ENCODE measurements around the gene PPP1R9A. TPM values are rescaled to one million over a fixed set of nuclear protein-coding genes. Genes with fewer than 3 reads are reported as not detected.

Gene PPP1R9A
- total and polyA plus RNA-seq, 12 donors, result 1.4 to 41.9 (median 29.1) TPM

DNA sequence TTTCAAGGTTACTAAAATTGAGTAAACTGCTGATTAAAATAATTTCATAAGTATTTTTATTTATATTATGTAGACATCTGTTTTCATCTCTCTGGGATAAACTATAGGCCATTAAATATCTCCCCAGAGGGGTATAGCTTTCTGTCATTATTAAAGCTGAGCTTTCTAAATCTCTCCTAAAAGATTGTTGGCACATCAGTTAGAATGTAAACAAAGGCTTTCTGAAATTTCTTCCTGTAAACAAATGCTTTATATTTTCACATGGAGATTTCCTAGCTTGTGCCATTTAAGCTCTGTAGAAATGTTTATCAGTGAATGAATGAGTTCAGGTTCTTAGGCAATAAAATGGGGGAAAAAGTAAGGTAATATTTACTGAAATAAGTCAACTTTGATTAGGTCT is 35.7 kb downstream of the PPP1R9A start:
- Histone ChIP-seq H3K36me3 (no peaks in the 10 kb centered on the region), H3K27me3 (no peaks in the 10 kb centered on the region), H3K4me3 (no peak overlapping the region), H3K27ac (no peak overlapping the region), H3K4me1 (no peaks in the 10 kb centered on the region), H3K9me3 (no peaks in the 10 kb centered on the region)
- no peak for DNase-seq
- TF ChIP-seq, protein P1, sequence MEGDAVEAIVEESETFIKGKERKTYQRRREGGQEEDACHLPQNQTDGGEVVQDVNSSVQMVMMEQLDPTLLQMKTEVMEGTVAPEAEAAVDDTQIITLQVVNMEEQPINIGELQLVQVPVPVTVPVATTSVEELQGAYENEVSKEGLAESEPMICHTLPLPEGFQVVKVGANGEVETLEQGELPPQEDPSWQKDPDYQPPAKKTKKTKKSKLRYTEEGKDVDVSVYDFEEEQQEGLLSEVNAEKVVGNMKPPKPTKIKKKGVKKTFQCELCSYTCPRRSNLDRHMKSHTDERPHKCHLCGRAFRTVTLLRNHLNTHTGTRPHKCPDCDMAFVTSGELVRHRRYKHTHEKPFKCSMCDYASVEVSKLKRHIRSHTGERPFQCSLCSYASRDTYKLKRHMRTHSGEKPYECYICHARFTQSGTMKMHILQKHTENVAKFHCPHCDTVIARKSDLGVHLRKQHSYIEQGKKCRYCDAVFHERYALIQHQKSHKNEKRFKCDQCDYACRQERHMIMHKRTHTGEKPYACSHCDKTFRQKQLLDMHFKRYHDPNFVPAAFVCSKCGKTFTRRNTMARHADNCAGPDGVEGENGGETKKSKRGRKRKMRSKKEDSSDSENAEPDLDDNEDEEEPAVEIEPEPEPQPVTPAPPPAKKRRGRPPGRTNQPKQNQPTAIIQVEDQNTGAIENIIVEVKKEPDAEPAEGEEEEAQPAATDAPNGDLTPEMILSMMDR (IDR thresholded peaks at IDR 0.05), result no peak
- no peak for ATAC-seq
- intact Hi-C loops (cut with DNase I), result no loop called here

DNA sequence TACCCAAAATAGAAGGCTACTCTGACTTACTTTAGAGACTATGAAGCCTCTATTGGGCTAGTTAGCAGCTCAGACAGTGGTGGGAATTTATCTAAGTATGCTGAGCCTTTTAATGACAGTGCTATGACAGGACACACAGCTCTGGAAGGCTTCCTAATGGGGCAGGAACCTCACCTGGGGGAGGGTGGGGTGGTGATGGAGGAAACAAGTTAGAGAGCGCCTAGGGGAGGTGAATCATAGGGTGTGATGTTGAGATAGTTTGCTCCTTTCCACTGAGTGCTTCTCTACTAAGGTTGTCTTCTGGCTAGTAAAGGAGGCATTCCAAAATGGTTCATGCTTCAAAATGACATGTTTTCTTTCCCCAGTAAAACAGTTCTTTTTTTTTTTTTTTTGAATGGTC is 42.1 kb downstream of the PPP1R9A start:
- intact Hi-C loops (cut with DNase I), result loop anchor here in 1 of 10 donors (5.0 kb wide), 1 partner anchor 773 kb away; no protein-coding TSS in a partner anchor
- DNase-seq (no peak), ATAC-seq (no peak)
- no peak overlapping the region for H3K4me3 ChIP-seq
- no peak overlapping the region for H3K27ac ChIP-seq
- no peaks in the 10 kb centered on the region for H3K36me3 ChIP-seq
- whole genome bisulfite sequencing, 2 donors, result 100% methylated on average over 1 of the region's 1 CpG
- H3K9me3 ChIP-seq, result peaks cover 0 to 15% (median 0%) of the 10 kb centered on the region in 11 donors
- H3K4me1 ChIP-seq, result no peaks in the 10 kb centered on the region
- TF ChIP-seq, protein P1 (IDR thresholded peaks at IDR 0.05), result no peak
- no peaks in the 10 kb centered on the region for H3K27me3 ChIP-seq

DNA sequence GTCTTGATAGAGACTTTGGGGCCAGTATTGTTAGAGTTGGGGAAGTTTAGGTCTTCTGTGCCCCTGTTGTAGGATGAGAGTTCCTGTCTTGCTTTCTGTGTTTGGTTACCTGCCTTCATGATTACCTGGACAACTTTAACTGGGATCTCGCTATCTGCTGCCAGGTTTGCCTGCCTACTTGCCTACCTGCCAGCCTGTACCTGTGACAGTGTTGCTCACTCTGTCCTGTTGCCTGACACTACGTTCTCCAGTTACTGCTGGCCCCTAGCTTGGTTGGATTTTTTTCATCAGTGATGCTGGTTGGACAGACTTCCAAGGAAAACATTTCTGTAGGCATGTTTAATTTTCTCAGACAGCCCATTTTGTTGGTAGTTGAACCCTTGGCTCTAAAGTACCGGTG is 48.4 kb downstream of the PPP1R9A start:
- DNase-seq, result no peak
- H3K4me3 ChIP-seq, result no peak overlapping the region
- ATAC-seq, result no peak
- H3K36me3 ChIP-seq, result no peaks in the 10 kb centered on the region
- TF ChIP-seq, protein P1 (IDR thresholded peaks at IDR 0.05), result no peak
- H3K27ac ChIP-seq, result no peak overlapping the region
- H3K27me3 ChIP-seq, result no peaks in the 10 kb centered on the region
- peaks cover 0 to 11% (median 0%) of the 10 kb centered on the region in 9 donors for H3K4me1 ChIP-seq
- H3K9me3 ChIP-seq, result peaks cover 0 to 15% (median 0%) of the 10 kb centered on the region in 11 donors
- intact Hi-C loops (cut with DNase I), result no loop called here
- WGBS, 2 donors, result 90 to 92% methylated on average over 3 of the region's 3 CpGs

DNA sequence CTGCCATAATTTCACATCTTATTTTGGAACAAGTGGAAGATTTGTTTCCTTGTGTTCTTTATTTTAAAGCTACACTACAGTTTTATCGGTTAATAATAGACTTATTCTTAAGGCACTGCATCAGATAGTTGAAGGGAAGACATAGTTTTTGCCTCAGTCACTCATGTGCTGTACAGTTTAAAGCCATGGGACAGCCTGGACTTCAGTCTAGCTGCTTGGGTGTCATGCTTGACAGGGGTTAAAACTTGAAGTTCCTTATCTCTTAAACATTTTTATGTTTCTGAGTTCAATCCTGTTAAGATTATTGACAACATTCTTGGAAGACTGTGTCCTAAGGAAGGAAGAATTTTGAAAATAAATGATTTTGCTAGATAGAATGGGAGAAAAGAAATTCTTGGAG is 49.7 kb downstream of the PPP1R9A start:
- H3K4me3 ChIP-seq, result no peak overlapping the region
- peaks cover 0 to 23% (median 0%) of the 10 kb centered on the region in 9 donors for H3K4me1 ChIP-seq
- H3K9me3 ChIP-seq, result peaks cover 0 to 14% (median 0%) of the 10 kb centered on the region in 11 donors
- no peaks in the 10 kb centered on the region for H3K36me3 ChIP-seq
- intact Hi-C loops (cut with DNase I), result no loop called here
- no peak for DNase-seq
- no peak overlapping the region for H3K27ac ChIP-seq
- no peaks in the 10 kb centered on the region for H3K27me3 ChIP-seq
- WGBS, 2 donors, result 61 to 70% methylated on average over 1 of the region's 1 CpG
- ATAC-seq, result no peak
- TF ChIP-seq, protein P1 (IDR thresholded peaks at IDR 0.05), result no peak

Measured in heart right ventricle (tissue), 16 donors.